Measurements from ENCODE around the gene KRTAP12-3. TPM values are rescaled to one million over a fixed set of nuclear protein-coding genes. Genes with fewer than 3 reads are reported as not detected.

The KRTAP12-3 gene
- total and polyA plus RNA-seq, 5 experiments from 2014 or later: not detected

DNA sequence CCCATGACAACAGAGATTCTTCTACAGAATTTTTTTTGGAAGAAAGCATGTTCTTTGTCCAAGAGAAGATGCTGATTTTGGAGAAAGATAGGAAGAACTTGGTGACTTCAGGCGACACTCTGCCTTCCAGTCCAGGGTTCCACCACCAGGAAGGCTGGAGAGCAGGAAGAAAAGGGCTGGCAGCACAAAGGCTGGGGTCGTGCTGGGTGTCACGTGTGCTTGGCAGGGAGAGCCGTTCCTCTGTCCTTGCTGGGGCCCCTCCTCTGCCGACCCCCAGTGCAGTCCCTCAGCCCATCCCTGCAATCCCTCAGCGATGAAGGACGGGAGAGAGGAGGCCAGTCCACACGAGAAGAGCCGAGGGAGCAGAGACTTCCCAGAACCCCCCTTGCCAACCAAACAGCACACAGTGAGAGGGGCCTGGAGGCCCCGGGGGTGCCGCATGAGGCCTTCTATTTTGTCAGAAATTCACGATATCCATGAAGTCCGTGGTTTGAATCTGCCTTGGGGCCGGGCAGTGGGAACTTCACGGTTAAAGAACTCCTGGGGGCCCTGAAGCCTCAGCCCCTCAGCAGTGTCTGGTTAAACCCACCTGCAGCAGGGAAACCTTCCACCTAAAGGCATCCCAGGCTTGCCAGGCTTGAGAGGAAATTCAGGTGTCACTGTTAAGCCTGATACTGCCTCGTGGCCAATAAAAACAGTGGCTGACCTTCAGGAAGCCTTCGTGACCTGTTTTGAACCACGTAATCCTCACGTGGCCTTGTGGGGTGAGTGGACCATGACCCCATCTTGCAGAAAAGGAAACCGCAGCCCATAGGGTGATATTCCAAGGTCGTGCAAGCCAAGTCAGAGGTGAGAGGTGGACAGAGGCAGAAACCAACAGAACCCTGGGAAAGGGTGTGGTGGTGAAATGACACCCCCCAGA lies 42.6 kb downstream of the KRTAP12-3 start:
- peaks cover 2 to 3% (median 2%) of the 10 kb centered on the region in 3 donors for H3K36me3 Mint-ChIP-seq
- peaks cover 0 to 47% (median 20%) of the 10 kb centered on the region in 4 donors for H3K4me1 Mint-ChIP-seq
- H3K27ac Mint-ChIP-seq: peak overlapping the region in 1 of 10 donors; percentile 52
- POLR2A ChIA-PET: interaction anchor here (0.8 to 1.1 kb wide), 2 partner anchors 8 to 43 kb away, joined by 3 read pairs; partner anchors contain the start of gene KRTAP12-3
- DNase-seq (no peak), ATAC-seq (no peak)
- H3K4me3 Mint-ChIP-seq: peak overlapping the region in 1 of 10 donors; percentile 48
- peaks cover 0 to 13% (median 3%) of the 10 kb centered on the region in 9 donors for H3K9me3 Mint-ChIP-seq
- peaks cover 38 to 89% (median 55%) of the 10 kb centered on the region in 5 donors for H3K27me3 Mint-ChIP-seq

DNA sequence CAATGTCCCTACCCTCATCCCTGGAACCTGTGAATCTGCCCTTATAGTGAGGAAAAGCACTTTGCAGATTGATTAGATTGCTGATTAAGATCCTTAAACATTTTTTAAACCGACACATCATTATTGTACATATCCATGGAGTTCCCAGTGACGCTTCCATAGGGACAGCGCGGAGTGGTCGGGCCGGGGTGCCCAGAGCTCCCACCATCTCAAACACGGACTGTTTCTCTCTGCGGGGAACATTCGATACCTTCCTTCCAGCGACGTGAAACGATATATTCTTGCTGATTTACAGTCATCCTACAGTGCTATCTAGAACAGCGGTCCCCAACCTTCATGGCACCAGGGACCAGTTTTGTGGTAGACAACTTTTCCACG lies 43.3 kb downstream of the KRTAP12-3 start:
- Mint-ChIP-seq H3K27me3 (peaks cover 43 to 95% (median 58%) of the 10 kb centered on the region in 5 donors), H3K9me3 (peaks cover 0 to 19% (median 7%) of the 10 kb centered on the region in 9 donors), H3K36me3 (peaks cover 6 to 8% (median 7%) of the 10 kb centered on the region in 3 donors), H3K4me3 (no peak overlapping the region), H3K4me1 (peaks cover 0 to 41% (median 18%) of the 10 kb centered on the region in 4 donors), H3K27ac (no peak overlapping the region)
- ATAC-seq: no peak
- no peak for DNase-seq
- POLR2A ChIA-PET: no interaction called here

DNA sequence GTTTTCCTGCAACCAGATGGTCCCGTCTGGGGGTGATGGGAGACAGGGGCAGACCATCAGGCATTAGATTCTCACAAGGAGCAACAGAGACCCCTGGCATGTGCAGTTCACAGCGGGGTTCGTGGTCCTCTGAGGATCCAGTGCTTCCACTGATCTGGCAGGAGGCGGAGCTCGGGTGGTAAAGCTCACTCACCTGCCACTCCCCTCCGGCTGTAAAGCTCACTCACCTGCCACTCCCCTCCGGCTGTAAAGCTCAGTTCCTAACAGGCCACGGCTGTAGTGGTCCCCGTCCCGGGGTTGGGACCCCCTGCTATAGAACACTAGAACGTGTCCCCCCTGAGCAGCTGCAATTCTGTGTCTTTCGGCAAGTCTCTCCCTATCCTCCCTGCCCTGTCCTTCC lies 43.8 kb downstream of the KRTAP12-3 start:
- POLR2A ChIA-PET: no interaction called here
- ATAC-seq (no peak), DNase-seq (no peak)
- H3K36me3 Mint-ChIP-seq: peaks cover 7 to 8% (median 7%) of the 10 kb centered on the region in 3 donors
- H3K27me3 Mint-ChIP-seq: peaks cover 43 to 95% (median 59%) of the 10 kb centered on the region in 5 donors
- peaks cover 0 to 22% (median 8%) of the 10 kb centered on the region in 9 donors for H3K9me3 Mint-ChIP-seq
- no peak overlapping the region for H3K27ac Mint-ChIP-seq
- H3K4me3 Mint-ChIP-seq: no peak overlapping the region
- peaks cover 0 to 35% (median 18%) of the 10 kb centered on the region in 4 donors for H3K4me1 Mint-ChIP-seq

DNA sequence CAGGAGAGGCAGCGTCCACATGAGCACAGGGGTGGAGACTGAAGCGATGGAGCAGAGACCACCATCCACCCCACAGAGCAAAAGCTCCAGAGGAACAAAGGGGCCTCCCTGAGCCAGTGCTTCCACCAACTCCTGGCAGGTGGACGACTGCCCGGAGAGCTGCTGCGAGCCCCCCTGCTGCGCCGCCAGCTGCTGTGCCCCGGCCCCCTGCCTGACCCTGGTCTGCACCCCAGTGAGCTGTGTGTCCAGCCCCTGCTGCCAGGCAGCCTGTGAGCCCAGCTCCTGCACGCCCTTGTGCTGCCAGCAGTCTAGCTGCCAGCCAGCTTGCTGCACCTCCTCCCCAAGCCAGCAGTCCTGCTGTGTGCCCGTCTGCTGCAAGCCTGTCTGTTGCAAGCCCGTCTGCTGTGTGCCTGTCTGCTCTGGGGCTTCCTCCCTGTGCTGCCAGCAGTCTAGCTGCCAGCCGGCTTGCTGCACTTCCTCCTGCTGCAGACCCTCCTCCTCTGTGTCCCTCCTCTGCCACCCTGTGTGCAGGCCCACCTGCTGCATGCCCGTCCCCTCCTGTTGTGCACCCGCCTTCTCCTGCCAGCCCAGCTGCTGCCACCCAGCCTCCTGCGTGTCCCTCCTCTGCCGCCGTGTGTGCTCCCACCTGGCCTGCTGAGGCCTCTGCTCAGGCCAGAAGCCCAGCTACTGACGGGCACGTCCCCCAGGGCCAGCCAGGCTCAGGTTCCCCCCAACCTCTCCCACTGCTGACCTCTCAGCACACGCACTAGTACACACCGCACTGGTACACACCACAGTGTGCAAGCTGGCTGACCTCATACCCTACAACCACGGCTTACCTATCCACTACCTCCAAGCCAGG lies 44.6 kb downstream of the KRTAP12-3 start:
- Mint-ChIP-seq H3K4me3 (no peak overlapping the region), H3K9me3 (peaks cover 0 to 22% (median 8%) of the 10 kb centered on the region in 9 donors), H3K27ac (peak overlapping the region in 1 of 10 donors; percentile 4), H3K27me3 (peaks cover 44 to 95% (median 59%) of the 10 kb centered on the region in 5 donors), H3K36me3 (peaks cover 7 to 8% (median 7%) of the 10 kb centered on the region in 3 donors), H3K4me1 (peaks cover 0 to 29% (median 15%) of the 10 kb centered on the region in 4 donors)
- DNase-seq (no peak), ATAC-seq (no peak)
- POLR2A ChIA-PET: no interaction called here

DNA sequence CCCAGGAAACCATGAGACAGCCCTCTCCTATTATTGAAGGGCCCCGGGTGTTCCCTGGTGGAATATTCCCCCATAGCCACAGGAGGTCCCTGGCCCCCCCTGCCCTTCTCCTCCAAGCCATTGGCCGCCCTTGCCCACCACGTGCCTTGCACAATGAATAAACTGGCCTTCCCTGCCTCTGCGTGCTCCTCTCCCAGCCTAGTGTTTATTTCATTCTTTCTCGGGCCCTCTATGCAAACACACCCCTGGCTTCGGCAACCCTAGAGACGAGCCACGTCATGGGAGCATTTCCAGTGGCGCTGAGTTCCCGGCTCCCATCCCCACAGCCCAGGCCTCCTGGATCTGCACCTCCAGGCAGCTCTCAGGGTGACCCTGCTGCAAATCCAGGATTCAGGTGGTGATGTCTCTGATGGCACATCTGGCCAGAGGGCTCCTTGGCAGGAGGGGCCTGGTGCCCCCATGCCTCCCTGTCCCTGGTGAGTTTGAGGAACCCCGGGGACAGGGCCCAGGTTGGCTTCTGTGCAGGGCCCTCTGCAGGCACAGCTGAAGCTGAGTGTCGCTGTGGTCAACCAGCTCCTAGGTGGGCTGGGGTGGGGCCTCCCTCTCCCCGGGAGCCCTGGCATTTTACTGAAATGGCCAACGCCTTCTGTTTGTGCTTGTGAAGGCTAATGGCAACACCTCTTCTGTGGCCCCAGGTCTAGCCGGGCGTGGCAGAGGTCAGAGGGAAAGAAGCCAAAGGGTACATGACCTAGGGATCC lies 45.4 kb downstream of the KRTAP12-3 start:
- peak overlapping the region in 1 of 10 donors; percentile 91 for H3K27ac Mint-ChIP-seq
- H3K4me1 Mint-ChIP-seq: peaks cover 2 to 26% (median 13%) of the 10 kb centered on the region in 4 donors
- H3K4me3 Mint-ChIP-seq: no peak overlapping the region
- H3K36me3 Mint-ChIP-seq: peaks cover 5 to 8% (median 7%) of the 10 kb centered on the region in 3 donors
- no peak for DNase-seq
- peaks cover 41 to 95% (median 59%) of the 10 kb centered on the region in 5 donors for H3K27me3 Mint-ChIP-seq
- POLR2A ChIA-PET: no interaction called here
- H3K9me3 Mint-ChIP-seq: peaks cover 0 to 23% (median 8%) of the 10 kb centered on the region in 9 donors
- no peak for ATAC-seq

DNA sequence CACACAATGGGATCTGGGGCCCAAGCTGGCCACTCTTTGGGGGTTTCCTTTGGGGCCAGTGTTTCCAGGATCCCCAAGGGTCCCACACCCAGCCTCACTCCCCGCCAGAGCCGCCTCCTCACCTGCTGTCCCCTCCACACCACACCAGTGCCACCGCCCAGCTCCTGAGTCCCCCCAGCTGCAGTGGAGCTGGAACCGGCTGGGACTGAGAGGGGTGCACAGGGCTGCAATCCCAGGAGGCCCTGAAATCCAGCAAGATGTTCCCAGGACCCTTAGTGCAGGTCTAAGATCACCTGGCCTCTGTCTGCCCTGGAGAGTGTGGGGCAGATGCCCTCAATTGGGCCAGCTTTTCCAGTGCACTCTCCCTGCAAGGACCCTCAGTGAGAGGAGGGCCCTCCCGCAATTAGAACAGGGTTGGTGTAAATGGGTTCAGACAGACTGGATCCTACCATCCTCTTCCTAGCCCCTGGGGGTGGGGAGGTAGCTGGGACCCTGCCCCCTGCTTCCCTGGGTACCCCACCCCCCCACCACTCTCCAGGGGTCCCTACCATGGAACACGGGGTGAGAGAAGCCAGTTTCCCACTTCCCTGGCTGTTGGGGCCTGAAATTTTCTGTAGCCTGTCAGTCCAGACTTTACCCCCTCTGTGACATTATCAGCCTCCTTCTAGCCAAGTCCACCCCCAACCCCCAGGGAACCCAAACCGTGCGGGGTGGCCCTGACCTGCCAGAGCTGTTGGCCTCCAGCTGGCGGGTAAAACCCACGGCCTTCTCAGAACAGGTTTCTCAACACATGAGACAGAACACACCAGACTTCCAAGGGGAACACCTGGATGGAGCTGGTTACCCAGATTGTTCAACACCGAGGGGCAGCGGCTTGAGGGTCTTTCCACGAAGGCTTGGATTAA lies 46.3 kb downstream of the KRTAP12-3 start:
- Mint-ChIP-seq H3K27me3 (peaks cover 37 to 95% (median 60%) of the 10 kb centered on the region in 5 donors), H3K9me3 (peaks cover 0 to 25% (median 8%) of the 10 kb centered on the region in 9 donors), H3K36me3 (peaks cover 5 to 8% (median 7%) of the 10 kb centered on the region in 3 donors), H3K27ac (no peak overlapping the region), H3K4me3 (no peak overlapping the region), H3K4me1 (peaks cover 2 to 27% (median 15%) of the 10 kb centered on the region in 4 donors)
- ATAC-seq: no peak
- POLR2A ChIA-PET: no interaction called here
- DNase-seq: no peak

DNA sequence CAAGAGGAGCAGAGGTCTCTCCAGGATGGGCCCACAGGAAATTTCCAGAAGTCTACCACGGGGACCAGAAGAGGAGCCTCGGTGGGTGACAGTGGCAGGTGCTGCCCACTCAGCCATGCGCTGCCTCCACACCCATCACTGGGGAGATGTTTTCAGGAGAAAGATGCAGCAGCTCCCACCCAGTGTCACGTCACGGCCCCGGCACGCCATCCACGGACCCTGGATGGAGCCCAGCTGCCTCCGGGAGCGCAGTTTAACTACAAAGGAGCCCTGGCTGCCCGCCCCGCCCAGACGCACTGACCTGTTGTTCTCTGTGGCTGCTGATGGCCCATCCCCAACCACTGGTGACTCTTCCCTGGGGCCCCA lies 46.9 kb downstream of the KRTAP12-3 start:
- H3K27me3 Mint-ChIP-seq: peaks cover 38 to 95% (median 63%) of the 10 kb centered on the region in 5 donors
- peaks cover 0 to 26% (median 8%) of the 10 kb centered on the region in 9 donors for H3K9me3 Mint-ChIP-seq
- peaks cover 6 to 8% (median 7%) of the 10 kb centered on the region in 3 donors for H3K36me3 Mint-ChIP-seq
- no peak overlapping the region for H3K4me3 Mint-ChIP-seq
- POLR2A ChIA-PET: no interaction called here
- peak overlapping the region in 1 of 10 donors; percentile 31 for H3K27ac Mint-ChIP-seq
- DNase-seq (no peak), ATAC-seq (no peak)
- peaks cover 7 to 28% (median 16%) of the 10 kb centered on the region in 4 donors for H3K4me1 Mint-ChIP-seq

DNA sequence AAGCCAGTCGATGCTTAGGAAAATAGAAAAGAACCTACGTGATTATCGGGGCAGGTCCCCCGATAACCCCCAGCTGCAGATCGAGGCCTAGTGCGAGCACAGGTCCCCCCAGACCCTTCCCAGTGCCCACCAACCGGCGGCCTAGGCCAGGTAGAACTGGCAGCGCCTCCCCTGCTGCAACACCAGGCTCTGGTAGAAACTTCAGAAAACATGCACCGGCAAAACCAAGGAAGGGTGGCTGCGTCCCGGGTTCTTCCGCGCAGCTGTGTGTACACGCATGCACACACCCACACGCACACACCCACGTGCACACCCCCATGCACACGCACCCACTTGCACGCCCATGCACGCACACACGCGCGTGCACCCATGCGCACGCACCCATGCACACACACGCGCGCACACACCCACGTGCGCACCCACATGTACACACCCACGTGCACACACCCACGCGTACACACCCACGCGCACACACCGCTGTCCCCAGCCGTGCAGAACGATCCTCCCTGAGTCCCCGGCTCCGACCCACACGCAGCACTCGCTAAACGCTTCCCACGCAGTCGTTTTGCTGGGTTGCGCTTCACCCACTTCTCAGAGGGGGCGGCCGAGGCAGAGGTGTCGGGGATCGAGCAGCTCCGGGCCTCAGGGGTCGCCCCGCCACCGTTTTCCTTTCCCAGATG lies 48.4 kb downstream of the KRTAP12-3 start:
- Mint-ChIP-seq H3K36me3 (peaks cover 6 to 8% (median 7%) of the 10 kb centered on the region in 3 donors), H3K27me3 (peaks cover 40 to 100% (median 60%) of the 10 kb centered on the region in 5 donors), H3K9me3 (peaks cover 0 to 26% (median 8%) of the 10 kb centered on the region in 9 donors), H3K27ac (peak overlapping the region in 2 of 10 donors; percentile 8 to 46), H3K4me3 (peak overlapping the region in 3 of 10 donors; percentile 21 to 36 (median 34)), H3K4me1 (peaks cover 16 to 39% (median 27%) of the 10 kb centered on the region in 4 donors)
- POLR2A ChIA-PET: no interaction called here
- ATAC-seq (no peak), DNase-seq (no peak)

DNA sequence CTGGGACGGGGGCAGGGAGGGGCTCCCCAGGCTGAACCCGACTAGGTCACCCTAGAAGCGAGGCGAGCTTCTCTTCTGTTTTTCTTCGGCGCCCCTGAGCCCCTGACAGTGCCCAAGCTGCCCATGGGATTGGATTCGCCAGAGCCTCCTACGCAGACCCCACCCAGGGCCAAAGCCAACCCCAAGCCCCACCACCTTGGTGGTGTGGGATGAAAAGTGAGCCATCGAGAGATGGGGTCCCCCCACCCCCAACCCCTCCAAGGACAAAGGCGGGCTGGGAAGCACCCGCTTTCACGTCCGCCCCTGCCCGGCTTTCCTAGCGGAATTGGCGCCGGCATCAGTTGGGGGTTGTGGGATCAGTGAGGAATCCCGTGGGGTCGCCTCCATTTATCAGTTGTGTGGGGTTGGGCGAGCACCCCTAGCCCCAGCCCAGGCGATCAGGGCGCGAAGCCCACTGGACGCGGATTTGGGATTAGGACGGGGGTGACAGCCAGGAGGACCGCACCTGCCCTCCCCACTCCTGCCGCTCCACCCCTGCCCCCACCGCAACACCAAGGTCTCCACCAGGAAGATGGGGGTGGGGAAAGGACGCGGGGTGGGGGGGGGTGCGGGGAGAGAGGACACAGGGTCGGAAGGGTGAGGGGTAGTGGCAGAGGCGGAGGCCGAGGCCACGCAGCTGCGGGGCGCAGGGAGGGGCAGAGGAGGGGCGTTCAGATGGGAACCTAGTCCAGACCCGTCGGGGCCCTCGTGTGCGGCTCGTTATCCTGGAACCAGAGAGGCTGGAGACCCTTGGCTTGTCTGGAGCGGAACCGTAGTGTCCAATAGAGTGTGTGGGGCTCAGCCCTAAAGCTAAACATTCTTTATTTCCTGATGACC lies 49.2 kb downstream of the KRTAP12-3 start:
- POLR2A ChIA-PET: no interaction called here
- Mint-ChIP-seq H3K9me3 (peaks cover 0 to 26% (median 8%) of the 10 kb centered on the region in 9 donors), H3K36me3 (peaks cover 7 to 8% (median 7%) of the 10 kb centered on the region in 3 donors), H3K4me3 (peak overlapping the region in 1 of 10 donors; percentile 21), H3K27me3 (peaks cover 38 to 100% (median 63%) of the 10 kb centered on the region in 5 donors), H3K27ac (no peak overlapping the region), H3K4me1 (peaks cover 18 to 42% (median 30%) of the 10 kb centered on the region in 4 donors)
- DNase-seq (no peak), ATAC-seq (no peak)
